ENCODE measurements around the gene POC1A.

Gene POC1A

DNA sequence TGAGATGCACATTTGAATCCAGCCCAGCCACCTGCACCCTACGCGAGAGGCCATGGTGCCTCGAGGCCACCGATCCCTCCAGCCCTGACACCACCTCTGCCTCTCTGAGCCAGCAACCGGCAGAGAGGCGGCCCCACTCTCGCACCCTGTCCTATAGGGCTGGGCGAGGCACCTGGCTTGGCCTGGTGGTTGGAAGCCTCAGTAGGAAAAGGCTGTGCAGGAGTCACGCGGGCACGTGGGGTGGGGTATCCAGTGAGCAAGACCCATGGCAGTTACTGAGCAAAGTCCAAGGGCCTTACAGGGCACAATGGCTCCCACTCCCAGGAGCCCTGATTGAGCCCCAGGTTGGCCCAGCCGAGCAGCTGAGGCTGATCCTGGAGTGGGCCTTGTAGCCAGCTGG, 85.5 kb downstream of the POC1A start:
- no peak for DNase-seq (ENCODE audit: low read depth in 2 of 2, low spot score in 1 of 2)

DNA sequence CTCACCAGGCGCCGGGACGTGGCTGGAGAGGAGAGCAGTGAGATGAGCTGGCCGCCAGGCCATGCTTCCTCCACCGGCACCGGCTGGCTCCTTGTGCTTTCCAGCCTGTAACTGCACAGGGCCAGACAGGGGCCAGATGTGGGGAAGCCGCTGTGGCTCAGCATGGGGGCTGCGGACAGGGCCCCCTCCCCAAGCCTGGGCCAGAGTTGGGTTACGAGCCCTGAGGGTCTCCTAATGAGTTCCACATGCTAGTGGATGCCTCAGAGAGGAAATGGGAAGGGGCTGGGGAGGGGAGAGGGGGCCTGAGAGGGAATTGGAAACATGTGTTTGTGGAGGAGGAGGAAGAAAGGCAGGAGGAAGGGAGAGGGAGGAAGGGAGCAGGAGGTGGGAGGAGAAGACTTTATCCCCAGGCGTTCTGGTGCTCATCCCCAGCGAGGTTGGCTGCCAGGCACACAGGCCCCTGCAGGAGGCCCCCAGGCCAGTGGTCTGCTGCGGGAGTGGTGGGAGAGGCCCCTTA, 86.1 kb downstream of the POC1A start:
- DNase-seq (ENCODE audit: low read depth in 2 of 2, low spot score in 1 of 2): no peak

DNA sequence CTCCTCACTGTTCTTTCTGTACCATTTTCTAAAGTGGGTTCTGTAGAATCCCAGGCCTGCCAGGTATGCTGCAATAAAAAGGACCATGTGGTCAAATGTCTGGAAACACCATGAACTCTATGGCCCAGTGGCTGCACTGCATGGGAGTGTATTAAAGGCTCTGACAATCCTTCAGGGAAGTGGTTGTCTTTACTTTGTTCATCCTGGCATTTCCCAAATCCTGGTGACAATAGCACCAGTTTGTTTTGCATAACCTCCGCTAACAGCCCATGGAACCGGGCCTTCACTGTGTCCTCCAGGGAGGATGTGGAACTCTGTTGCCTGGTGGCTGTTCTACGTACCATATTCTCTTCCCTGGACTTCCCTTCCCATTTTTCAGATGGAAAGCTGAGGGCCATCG, 86.7 kb downstream of the POC1A start:
- no peak for DNase-seq (ENCODE audit: low read depth in 2 of 2, low spot score in 1 of 2)

DNA sequence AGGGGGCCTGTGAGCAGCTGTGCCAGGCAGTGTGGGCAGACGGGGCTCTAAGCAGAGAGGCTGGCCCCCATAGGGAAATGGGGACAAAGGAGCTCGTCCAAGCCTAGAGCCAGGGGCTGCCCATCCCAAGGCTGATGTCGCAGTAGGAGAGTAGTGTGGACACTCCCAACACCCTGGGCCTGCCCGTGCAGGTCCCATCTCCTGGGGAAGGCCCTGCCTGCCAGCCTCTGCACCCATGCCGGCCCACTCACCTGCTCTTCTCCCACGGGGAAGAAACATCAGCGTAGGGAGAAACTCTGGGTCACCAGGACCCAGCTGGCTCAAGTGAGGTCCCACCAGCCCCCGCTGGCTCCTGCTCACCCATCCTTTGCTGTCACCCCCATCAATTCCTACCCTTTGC, 87.2 kb downstream of the POC1A start:
- no peak for DNase-seq (ENCODE audit: low read depth in 2 of 2, low spot score in 1 of 2)

DNA sequence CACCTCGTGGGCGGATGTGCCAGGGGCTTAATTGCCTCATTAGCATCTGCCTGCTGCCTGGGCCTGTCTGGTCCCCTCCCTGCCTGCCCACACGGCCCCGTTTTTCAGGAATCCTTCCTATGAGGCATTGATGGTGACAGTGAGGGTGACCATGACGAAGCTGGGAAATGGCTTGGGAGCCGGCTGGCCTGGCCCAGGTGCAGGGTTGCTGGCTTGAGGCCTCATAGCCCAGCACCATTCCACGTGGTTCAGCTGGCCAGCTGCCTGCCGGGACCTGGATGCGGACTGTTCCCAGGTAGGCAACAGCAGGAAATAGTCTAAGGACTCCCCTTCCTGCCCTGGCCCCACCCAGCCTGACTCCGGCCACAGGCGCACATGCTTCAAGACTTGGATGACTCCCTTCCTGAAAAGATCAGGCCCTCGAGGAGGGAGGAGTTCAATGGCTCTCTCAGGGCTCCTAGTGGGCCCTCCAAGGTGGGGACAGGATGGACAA, 88.9 kb downstream of the POC1A start:
- no peak for DNase-seq (ENCODE audit: low read depth in 2 of 2, low spot score in 1 of 2)

DNA sequence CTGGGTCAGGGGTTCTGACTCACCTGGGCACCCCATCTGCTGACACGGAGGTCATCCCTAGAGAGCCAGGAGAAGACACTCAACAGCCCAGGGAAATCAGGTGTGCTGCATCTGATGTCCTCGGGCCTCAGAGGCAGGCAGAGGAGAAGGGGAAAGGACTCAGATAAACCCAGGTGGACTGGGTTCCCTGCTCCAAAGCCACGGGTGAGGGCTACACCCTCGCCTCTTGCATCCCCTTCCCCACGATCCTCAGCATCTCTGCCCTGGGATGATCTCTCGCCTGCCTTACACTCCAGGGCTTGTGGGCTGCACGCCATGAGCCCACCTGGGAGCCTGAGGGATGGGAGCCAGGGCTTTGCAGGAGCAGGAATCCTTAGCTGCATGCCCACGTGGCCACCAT, 89.7 kb downstream of the POC1A start:
- no peak for DNase-seq (ENCODE audit: low read depth in 2 of 2, low spot score in 1 of 2)

DNA sequence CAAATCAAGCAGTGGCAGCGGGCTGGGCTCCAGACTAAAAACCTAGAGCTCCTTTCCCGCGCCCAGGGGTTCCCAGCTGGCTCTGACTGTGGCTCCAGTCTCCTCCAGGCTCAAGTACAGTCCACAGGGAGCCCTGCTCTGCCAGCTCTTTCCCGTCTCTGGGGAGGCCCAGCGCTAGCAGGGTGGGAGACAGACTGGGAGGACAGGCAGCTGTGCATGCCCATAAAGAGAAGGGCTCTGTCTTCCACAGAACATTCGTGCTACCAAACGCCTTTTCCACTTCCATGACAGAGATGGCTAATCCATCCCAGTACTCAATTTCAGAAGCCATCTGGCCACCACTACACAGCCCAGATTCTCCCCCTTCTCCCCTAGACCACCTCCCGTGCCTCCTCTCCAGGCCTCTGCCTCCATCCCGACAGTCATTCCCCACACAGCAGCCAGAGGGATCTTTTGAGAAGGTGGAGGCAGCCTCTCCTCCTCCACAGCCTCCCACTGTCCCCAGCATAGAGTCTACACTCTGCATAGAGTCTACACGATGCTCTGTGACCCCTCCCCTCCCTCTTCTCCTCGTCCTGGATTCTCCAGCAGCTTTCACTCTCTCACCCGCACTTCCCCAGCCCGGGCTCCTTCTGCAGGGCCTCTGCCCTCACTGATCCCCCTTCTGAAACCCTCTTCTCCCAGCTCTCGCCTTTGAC, 91.0 kb downstream of the POC1A start:
- no peak for DNase-seq (ENCODE audit: low read depth in 2 of 2, low spot score in 1 of 2)

DNA sequence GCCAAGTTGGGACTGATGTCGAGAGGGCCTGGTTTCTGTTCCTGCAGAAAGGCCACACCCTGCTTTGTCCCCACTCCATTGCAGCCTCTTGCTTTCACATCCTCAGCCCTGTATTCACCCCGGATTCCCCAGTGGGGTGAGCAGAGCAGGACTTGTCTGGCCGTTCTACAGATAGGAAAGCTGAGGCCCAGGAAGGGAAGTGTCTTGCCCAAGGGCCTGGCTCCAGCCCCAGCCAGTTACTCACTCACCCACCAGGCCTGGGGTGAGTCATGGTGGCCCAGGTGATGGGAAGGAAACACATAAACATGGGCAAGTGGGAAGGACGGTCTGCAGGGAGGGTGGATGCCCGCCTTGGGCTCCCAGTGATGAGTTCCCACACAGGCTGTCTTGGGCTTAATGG, 91.7 kb downstream of the POC1A start:
- no peak for DNase-seq (ENCODE audit: low read depth in 2 of 2, low spot score in 1 of 2)

DNA sequence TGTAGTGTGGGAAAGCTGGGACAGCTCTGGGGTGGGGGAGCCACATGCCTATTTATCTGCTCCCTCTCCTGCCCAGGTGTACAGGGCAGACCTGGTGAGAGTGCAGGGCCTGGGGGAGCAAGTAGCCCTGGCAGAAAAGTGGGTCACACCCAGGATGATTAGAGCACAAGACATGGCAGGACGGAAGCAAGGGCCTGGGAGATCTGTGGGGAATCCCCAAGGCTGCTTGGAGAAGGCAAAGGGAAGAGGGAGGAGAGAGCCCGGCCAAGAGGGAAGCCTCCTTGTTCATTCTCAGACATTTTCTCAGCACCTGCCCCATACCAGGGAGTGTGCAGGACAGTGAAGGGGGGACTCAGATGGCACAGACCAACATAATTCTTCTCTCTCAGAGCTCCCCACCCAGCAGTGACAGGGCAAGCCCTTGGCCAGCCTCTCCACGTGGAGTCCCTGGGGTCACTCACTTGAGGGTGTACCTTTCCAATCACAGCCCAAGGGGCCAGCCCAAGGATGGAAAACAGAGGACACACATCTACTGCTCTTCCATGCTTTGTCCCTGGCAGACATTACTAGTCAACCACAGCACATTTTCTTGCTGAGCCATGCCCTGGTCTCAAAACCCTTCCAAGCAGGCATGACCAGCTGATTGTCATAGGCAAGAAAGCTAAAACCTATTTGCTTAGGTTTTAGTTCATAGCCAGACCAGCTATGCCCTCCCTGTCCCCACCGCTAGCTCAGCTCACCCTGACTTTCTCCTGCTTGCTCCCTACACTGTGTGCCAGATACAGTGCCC, 92.9 kb downstream of the POC1A start:
- no peak for DNase-seq (ENCODE audit: low read depth in 2 of 2, low spot score in 1 of 2)

DNA sequence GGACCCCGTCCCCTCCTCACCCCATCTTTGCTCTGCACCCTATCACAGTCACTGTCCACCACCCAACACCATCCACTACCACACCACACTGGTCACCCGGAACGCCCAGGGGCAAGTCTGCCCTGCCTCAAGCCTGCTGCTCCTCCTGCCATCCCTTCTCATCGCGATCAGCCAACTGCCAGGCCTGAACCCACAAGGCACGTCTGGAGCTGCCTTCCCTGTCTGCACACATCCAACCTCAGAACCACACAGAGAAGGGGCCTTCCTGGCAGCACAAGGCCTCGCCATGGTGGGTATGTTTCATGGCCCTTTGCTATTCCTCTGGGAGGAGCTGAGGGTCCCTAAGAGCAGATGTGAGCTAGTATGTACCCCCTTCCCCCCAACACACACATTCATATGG, 94.4 kb downstream of the POC1A start:
- DNase-seq (ENCODE audit: low read depth in 2 of 2, low spot score in 1 of 2): no peak

DNA sequence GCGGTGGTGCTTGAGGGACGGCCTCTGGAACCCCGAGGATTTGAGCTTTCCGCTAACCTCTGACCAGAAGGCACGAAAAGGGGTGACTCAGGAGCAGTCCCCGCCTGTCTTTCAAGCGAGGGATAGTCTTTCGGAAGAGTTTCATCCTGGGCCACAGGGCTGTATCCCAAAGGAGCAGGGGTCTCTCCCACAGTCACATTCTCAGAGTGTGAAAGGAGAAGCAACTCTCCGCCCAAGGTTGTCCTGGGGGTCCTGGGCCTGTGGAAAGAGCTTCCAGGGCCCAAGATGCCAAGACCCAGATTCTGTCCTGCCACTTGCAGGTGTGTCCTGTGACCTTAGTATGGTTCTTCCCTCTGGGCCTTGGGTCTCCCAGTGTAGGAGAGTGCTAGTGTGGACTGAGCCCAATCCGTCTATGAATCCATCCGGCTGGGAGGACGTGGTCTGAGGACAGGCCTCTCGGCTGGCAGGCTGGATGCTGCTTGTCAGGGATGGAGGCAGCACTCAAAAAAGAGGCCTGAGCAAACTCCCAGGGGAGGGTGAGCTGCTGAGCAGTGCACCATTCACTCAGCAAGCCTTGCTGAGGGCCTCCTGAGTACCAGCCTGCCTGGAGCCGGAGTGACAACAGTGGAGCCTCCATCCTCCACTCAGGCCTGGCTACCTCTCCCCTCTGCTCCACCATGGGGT, 96.3 kb downstream of the POC1A start:
- no peak for DNase-seq (ENCODE audit: low read depth in 2 of 2, low spot score in 1 of 2)

DNA sequence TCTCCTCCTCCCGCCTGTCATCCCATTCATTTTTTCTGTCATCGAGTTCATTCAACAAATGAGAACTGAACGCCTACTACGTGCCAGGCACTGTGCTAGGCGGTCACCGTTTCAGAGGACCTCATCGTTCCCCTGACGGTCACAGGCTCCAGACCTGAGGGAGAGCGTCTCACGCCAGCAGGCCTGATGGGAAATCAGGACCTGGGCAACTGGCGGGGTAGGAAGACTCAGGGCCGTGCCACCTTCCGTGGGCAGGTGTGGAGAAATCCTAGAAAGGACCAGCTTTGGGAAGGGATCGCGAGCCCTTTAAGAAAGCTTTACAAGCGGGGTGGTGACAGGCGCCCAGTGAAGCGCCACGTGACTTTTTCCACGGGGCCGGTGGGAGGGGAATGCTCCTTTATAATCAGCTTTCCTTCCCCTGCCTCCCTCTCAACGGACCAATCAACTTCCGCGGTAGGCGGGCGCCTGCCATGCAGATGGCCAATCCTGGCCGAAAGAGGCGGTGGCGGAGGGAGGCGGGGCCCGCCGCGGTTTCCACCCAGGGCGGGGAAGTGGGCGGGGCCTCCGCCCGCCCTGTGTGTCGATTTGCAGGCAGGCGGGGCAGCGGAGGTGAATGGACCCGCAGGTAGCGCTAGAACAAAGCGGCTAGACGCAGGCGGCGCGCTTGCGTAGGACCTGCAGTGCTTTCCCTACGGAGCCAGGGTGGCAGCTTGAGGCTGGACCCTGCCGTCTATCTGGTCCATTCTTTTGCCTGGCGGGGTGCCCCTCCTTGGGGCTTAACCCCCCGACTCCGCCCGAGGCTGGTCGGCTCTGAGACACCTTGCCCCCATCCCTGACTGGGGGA, 97.0 kb downstream of the POC1A start:
- DNase-seq (ENCODE audit: low read depth in 2 of 2, low spot score in 1 of 2): peak; percentile 97 to 99

DNA sequence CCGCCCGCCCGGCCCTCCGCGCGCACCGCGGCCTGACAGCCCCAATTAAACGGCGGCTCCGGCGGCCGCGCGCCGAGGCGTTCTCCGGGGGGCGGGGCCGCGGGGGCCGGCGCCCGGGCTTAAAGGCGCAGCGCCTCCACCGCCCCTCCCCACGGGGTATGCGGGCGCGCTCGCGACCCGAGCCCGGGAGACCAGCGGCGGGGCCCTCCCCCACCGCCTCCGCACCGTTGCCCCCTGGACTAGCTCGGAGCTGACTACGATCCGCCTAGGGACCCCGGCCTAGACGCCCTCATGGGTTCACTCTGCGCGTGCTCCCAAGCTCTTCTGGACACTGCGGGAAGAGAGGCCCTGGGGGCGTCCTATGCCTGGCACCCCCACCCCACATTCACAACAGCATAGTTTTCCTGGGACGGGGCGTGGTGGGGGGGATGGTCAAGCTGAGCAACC, 97.7 kb downstream of the POC1A start, which contains the start of gene DUSP7:
Gene DUSP7, minus strand, starts transcription at position 51 of the 447 bp plus-strand sequence. CDS start 205 bp downstream, outside the sequence.
- DNase-seq (ENCODE audit: low read depth in 2 of 2, low spot score in 1 of 2): peak; percentile 16 to 37

DNA sequence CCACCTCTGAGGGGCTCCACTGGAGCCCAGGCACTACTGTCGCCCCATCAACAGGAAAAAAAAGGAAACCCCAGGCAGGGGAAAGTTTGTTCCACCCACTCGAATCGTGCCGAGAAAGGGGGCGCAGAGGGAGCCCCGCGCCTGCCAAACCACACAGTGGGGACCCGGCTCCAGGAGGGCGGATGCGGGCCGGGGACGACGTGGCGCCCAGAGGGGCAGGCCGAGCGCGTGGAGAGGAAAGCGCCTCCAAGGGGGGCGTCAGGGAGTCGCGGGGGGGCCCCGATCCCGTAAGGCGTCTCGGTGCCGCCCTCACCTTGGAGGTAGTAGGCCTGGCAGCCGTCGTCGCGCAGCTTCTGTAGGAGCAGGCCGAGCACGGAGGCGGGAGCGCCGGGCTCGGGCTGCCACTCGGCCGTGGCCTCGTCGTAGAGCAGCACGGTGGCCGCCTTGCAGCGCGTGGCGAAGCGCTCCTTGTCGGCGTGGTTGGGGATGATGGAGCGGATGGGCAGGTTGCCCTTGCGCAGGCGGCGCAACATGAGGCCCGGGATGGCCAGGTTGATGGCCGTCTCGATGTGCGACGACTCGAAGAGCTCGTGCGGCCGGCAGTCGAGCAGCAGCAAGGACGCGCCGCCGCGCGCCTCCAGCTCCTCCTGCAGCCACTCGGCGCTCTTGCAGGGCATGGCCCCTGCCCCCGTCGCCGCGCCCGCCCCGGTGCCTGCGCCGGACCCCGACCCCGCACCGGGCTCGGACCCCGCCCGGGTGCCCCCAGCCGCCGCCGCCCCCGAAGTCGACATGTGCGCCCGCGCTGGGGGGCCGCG, 98.5 kb downstream of the POC1A start:
- DNase-seq (ENCODE audit: low read depth in 2 of 2, low spot score in 1 of 2): peak in 1 of 2 donors; percentile 7

DNA sequence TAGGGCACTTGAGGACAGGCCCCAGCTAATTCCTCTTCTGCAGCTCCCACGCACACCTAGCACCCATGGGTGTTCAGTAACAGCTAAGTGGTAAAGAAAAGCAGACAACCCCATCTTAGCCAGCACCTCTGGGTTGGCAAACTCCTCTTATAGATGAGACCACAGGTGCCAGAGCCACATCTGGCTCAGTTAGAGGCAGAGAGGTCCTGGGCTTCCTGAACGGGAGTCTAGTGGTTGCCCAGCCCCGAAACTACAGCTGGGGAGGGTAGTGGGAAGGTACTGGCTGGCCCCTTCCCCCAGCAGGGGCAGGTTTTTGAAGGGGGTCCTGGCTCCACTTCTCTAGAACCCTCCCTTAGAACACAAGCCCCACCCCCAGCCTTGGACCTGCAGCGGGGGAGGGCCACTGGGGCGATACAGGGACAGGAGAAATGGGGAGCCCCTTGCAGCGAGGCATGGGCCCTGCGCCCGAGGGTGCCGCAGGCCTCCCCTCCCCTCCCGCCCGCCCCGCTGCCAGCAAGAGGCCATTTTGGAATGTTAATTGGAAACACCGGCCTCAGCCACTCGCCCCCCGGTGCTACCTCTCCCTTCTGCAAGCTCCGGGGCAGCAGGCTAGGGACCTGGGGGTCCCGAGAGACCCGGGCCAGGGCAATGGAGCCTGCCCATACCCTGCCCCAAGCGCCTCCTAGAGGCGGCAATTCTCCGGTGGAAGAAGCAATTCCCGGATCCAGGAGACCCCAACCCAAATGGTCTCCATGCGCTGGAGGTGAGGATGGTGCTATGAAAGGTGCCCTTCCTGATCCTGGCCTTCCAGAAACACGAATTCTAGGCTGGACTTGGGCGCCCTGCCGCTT, 99.3 kb downstream of the POC1A start:
- DNase-seq (ENCODE audit: low read depth in 2 of 2, low spot score in 1 of 2): no peak

DNA sequence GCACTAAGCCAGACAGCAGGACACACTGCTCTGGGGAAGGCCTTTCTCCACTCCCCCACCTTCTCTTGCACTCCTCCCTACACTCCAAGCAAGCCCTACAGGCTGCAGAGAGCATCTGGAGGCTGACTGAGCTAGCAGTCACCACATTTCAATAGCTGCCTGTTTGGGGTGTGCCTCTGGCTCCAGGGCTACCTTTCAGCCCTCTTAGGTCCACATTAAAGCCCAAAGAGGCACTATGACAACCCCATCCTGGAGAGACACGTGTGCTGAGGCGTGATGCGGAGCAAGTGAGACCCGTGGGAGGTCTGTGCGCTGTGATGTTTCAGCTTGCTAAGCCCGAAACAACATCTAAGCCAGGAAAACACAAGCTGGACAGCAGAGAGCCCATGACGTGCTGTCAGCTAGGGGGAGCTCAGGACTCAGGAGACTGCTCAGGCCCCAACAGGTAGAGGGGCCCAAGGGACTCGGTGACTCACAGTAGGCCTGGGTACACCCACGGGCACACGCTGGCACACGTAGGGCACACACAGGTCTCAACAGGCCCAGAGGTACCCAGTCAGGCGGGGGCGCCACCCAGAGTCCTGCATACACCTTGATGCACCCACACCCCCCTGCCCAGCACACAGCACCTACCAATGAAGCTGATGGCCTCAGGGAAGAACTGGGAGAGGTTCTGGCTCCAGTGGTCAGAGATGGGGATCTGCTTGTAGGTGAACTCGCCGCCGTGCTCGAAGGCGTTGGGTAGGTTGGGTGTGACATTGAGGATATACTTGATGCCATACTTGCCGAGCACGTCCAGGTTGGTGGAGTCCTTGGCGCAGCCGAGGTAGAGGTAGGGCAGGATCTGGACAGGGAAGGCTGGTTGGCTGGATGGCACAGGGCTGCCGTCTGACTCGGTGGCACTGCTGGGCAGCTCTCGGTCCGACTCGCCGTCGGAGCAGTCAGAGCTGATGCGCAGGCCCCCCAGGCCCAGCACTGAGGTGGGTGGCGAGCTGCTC, 100.6 kb downstream of the POC1A start:
- DNase-seq (ENCODE audit: low read depth in 2 of 2, low spot score in 1 of 2): peak; percentile 20 to 36

DNA sequence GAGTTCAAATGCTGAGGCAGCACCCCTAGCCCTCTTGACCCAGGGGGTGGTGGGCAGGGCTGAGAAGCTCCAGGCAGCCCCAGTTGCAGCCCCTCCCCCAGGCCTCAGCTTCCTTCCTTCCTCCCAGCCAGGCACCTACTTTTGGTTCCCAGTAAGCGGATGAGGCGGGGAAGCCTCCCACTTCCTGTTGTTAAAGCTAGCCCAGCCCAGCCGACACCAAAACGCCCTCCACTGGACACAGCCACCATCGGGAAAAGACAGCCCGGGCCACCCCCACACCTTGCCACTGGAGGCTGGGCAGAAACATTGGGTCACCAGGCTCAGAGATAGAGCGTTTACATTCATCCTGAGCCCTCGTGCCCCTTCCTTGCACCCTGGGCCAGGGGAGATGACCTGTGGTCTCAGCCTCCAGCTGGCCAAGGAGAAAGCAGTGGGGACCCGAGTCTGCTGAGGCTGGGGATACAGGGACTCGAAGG, 101.4 kb downstream of the POC1A start:
- DNase-seq (ENCODE audit: low read depth in 2 of 2, low spot score in 1 of 2): peak in 1 of 2 donors; percentile 17
